ENCODE results near the gene IRF6.
"Not testable (repeated sequence)": the region's sequence is repeated elsewhere in the genome, so short reads cannot be mapped to it uniquely, and the experiment has no call there.

The IRF6 gene

GRCh38 chr1:209823143-209824041, 17.4 kb upstream of the IRF6 start:
- DNase-seq (ENCODE audit: extremely low read depth in 1 of 2, low read depth in 1 of 2): no peak

- DNase-seq (ENCODE audit: extremely low read depth in 1 of 2, low read depth in 1 of 2): no peak
Measured at GRCh38 chr1:209822706-209823105, 16.8 kb upstream of the IRF6 start.

- DNase-seq (ENCODE audit: extremely low read depth in 1 of 2, low read depth in 1 of 2): no peak
Measured at GRCh38 chr1:209820986-209821385, 15.0 kb upstream of the IRF6 start.

GRCh38 chr1:209819058-209819457, 13.1 kb upstream of the IRF6 start:
- DNase-seq (ENCODE audit: extremely low read depth in 1 of 2, low read depth in 1 of 2): no peak

- DNase-seq (ENCODE audit: extremely low read depth in 1 of 2, low read depth in 1 of 2): no peak
Measured at GRCh38 chr1:209817691-209818090, 11.7 kb upstream of the IRF6 start.

GRCh38 chr1:209816923-209817322, 11.0 kb upstream of the IRF6 start:
- DNase-seq (ENCODE audit: extremely low read depth in 1 of 2, low read depth in 1 of 2): no peak

- DNase-seq (ENCODE audit: extremely low read depth in 1 of 2, low read depth in 1 of 2): no peak
Measured at GRCh38 chr1:209815931-209816341, 10.0 kb upstream of the IRF6 start.

GRCh38 chr1:209815490-209815889, 9.5 kb upstream of the IRF6 start:
- DNase-seq (ENCODE audit: extremely low read depth in 1 of 2, low read depth in 1 of 2): no peak

- no peak for DNase-seq (ENCODE audit: extremely low read depth in 1 of 2, low read depth in 1 of 2)
Measured at GRCh38 chr1:209813902-209814301, 8.0 kb upstream of the IRF6 start.

GRCh38 chr1:209810783-209811182, 4.8 kb upstream of the IRF6 start:
- no peak for DNase-seq (ENCODE audit: extremely low read depth in 1 of 2, low read depth in 1 of 2)

- no peak for DNase-seq (ENCODE audit: extremely low read depth in 1 of 2, low read depth in 1 of 2)
Measured at GRCh38 chr1:209809611-209810010, 3.7 kb upstream of the IRF6 start.

- DNase-seq (ENCODE audit: extremely low read depth in 1 of 2, low read depth in 1 of 2): no peak
Measured at GRCh38 chr1:209808059-209808581, 2.2 kb upstream of the IRF6 start.

- DNase-seq (ENCODE audit: extremely low read depth in 1 of 2, low read depth in 1 of 2): no peak
Measured at GRCh38 chr1:209807509-209807908, 1.6 kb upstream of the IRF6 start.

- DNase-seq (ENCODE audit: extremely low read depth in 1 of 2, low read depth in 1 of 2): no peak
Measured at GRCh38 chr1:209805341-209805781, 581 bp downstream of the IRF6 start.

GRCh38 chr1:209803568-209803967, 2.4 kb downstream of the IRF6 start:
- DNase-seq (ENCODE audit: extremely low read depth in 1 of 2, low read depth in 1 of 2): no peak

GRCh38 chr1:209802780-209803152, 3.2 kb downstream of the IRF6 start:
- DNase-seq (ENCODE audit: extremely low read depth in 1 of 2, low read depth in 1 of 2): no peak

- no peak for DNase-seq (ENCODE audit: extremely low read depth in 1 of 2, low read depth in 1 of 2)
Measured at GRCh38 chr1:209802117-209802779, 3.7 kb downstream of the IRF6 start.

- no peak for DNase-seq (ENCODE audit: extremely low read depth in 1 of 2, low read depth in 1 of 2)
Measured at GRCh38 chr1:209800984-209801834, 4.7 kb downstream of the IRF6 start.

GRCh38 chr1:209797978-209798639, 7.8 kb downstream of the IRF6 start:
- DNase-seq (ENCODE audit: extremely low read depth in 1 of 2, low read depth in 1 of 2): no peak

- DNase-seq (ENCODE audit: extremely low read depth in 1 of 2, low read depth in 1 of 2): not testable (repeated sequence)
Measured at GRCh38 chr1:209793711-209794110, 12.2 kb downstream of the IRF6 start.

Measured in activated CD8-positive, alpha-beta memory T cell treated with anti-CD3 and anti-CD28 coated beads for 1 hour (primary cell).